D341Med (cell line): ENCODE data around the gene VWA2.
"Not testable (repeated sequence)": the region's sequence is repeated elsewhere in the genome, so short reads cannot be mapped to it uniquely, and the experiment has no call there.

Source experiments
- DNase-seq: peaks from one replicate; pipeline ENCODE4 v3.0.0; 2012; ENCODE audit warnings: low spot score

VWA2 gene

GRCh38 chr10:114320249-114321116 is 81.4 kb downstream of the VWA2 start:
- DNase-seq = peak; percentile 31

- DNase-seq = no peak
Measured at GRCh38 chr10:114322344-114322743, 83.3 kb downstream of the VWA2 start.

GRCh38 chr10:114323023-114323422 is 84.0 kb downstream of the VWA2 start:
- no peak for DNase-seq

GRCh38 chr10:114326795-114327194 is 87.7 kb downstream of the VWA2 start:
- DNase-seq = no peak

GRCh38 chr10:114327537-114328440 is 88.7 kb downstream of the VWA2 start:
- DNase-seq = no peak

GRCh38 chr10:114328441-114328812 is 89.4 kb downstream of the VWA2 start:
- no peak for DNase-seq

GRCh38 chr10:114328874-114329273 is 89.8 kb downstream of the VWA2 start:
- no peak for DNase-seq

GRCh38 chr10:114329634-114330365 is 90.7 kb downstream of the VWA2 start:
- no peak for DNase-seq

- DNase-seq = no peak
Measured at GRCh38 chr10:114332301-114333192, 93.5 kb downstream of the VWA2 start.

- DNase-seq = not testable (repeated sequence)
Measured at GRCh38 chr10:114333441-114333840, 94.4 kb downstream of the VWA2 start.

GRCh38 chr10:114334301-114334700 is 95.2 kb downstream of the VWA2 start:
- DNase-seq = no peak

- no peak for DNase-seq
Measured at GRCh38 chr10:114335614-114336013, 96.6 kb downstream of the VWA2 start.

GRCh38 chr10:114336823-114337509 is 97.9 kb downstream of the VWA2 start:
- DNase-seq = no peak

GRCh38 chr10:114337510-114338462 is 98.7 kb downstream of the VWA2 start:
- DNase-seq = no peak

GRCh38 chr10:114340816-114341215 is 101.8 kb downstream of the VWA2 start:
- DNase-seq = no peak
